Coronary artery (tissue), 2 donors: ENCODE data around the gene STPG4.

ENCODE experiments used
- DNase-seq: peaks from one replicate; pipeline ENCODE4 v3.0.0-alpha.2; 2017; ENCODE audit warnings: low spot score
- H3K27ac ChIP-seq, 2 donors: fragments of 200-600 bp; sonication (generic); one replicate each; pipeline ENCODE4 v1.5.1; 2016 to 2019
- H3K4me3 ChIP-seq: fragments of 200-600 bp; sonication (generic); 2 replicates; pipeline ENCODE4 v1.5.1; 2016; ENCODE audit warnings: mild to moderate bottlenecking, moderate library complexity
- TF ChIP-seq, protein P1 (sequence below): fragments of 200-600 bp; sonication (generic); IDR thresholded peaks from one replicate; pipeline ENCODE4 v1.5.1; 2019; ENCODE audit warnings: antibody characterized with exemption

The STPG4 gene, protein sequence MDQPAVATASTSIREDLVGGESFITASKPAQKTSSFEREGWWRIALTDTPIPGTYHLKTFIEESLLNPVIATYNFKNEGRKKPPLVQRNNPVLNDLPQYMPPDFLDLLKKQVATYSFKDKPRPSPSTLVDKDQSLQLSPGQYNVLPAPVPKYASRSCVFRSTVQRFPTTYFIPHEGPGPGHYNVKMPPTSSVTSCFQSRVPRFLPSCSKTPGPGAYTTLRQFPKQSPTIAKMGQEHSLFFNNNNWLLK

GRCh38 chr2:47155091-47155876, at the start of gene STPG4:
TSS of gene STPG4 (minus strand) at chr2:47155308. CDS start at chr2:47155251, 57 bp downstream.
- no peak for DNase-seq
- TF ChIP-seq, protein P1, sequence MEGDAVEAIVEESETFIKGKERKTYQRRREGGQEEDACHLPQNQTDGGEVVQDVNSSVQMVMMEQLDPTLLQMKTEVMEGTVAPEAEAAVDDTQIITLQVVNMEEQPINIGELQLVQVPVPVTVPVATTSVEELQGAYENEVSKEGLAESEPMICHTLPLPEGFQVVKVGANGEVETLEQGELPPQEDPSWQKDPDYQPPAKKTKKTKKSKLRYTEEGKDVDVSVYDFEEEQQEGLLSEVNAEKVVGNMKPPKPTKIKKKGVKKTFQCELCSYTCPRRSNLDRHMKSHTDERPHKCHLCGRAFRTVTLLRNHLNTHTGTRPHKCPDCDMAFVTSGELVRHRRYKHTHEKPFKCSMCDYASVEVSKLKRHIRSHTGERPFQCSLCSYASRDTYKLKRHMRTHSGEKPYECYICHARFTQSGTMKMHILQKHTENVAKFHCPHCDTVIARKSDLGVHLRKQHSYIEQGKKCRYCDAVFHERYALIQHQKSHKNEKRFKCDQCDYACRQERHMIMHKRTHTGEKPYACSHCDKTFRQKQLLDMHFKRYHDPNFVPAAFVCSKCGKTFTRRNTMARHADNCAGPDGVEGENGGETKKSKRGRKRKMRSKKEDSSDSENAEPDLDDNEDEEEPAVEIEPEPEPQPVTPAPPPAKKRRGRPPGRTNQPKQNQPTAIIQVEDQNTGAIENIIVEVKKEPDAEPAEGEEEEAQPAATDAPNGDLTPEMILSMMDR = no peak
- no peak within 1 kb of the TSS for H3K4me3 ChIP-seq
- H3K27ac ChIP-seq = no peak within 1 kb of the TSS

GRCh38 chr2:47204691-47205090, 49.6 kb upstream of the STPG4 start:
- TF ChIP-seq, protein P1 = no peak
- no peak for DNase-seq
- Histone ChIP-seq H3K27ac (no peak overlapping the region), H3K4me3 (no peak overlapping the region)

- TF ChIP-seq, protein P1 = no peak
- DNase-seq = no peak
- no peak overlapping the region for H3K4me3 ChIP-seq
- no peak overlapping the region for H3K27ac ChIP-seq
These were observed 48.9 kb upstream of the STPG4 start for GRCh38 chr2:47203995-47204394.

- peak overlapping the region in 1 of 2 donors; percentile 15 for H3K27ac ChIP-seq
- no peak for DNase-seq
- H3K4me3 ChIP-seq = no peak overlapping the region
- TF ChIP-seq, protein P1 = no peak
These were observed 46.1 kb upstream of the STPG4 start for GRCh38 chr2:47201224-47201623.

DNA sequence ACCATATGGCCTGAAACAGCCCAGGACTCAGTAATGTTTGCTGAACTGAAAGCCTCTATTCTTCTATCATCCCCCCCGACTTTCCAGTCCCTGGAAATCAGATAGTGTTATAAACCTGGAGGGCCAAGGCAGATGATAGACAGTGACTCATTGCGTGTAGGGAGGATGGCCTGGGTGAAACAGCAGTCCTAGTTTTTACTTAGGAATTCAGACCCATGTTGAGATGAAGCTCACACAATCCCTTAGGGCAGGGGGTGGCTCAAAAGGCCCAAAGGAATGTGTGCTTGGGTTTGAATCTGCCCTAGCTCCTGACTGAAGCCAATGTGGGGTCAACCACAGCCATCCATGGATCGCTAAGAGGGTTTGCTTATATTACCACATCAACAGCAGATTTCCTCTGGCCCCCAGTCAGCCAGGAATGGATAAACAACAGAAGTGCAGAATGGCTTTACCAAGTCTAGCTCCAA, 43.9 kb upstream of the STPG4 start:
- Histone ChIP-seq H3K27ac (no peak overlapping the region), H3K4me3 (no peak overlapping the region)
- TF ChIP-seq, protein P1 = no peak
- no peak for DNase-seq

DNA sequence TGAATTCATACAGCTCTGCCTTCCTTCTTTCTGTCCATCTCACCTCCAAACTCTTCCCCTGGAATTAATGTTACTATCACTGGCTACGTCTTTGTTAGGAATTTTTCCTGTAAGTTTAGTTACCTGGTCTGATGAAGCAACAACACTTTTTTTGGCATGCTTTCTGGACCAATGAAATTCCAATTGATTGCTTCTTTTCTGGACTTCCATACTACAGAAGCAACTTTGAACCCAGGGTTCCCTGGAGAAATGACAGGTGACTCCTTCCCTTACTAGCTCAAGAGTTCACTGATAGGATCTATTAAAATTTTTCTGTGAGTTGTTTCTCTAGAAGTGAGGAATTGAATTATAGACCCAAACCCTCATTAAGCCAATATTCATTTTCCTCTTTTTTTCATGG, 41.4 kb upstream of the STPG4 start:
- TF ChIP-seq, protein P1 = no peak
- Histone ChIP-seq H3K27ac (no peak overlapping the region), H3K4me3 (no peak overlapping the region)
- DNase-seq = no peak
